Neutrophil (primary cell): ENCODE measurements around the gene PHC2.

Experiments
- H3K27ac ChIP-seq: fragments of 200-600 bp; sonication (generic); 2 replicates; pipeline ENCODE4 v1.5.1; 2016; ENCODE audit warnings: mild to moderate bottlenecking, moderate library complexity
- H3K27me3 ChIP-seq: fragments of 200-600 bp; sonication (generic); 2 replicates; pipeline ENCODE4 v1.6.0; 2016; ENCODE audit warnings: mild to moderate bottlenecking
- H3K36me3 ChIP-seq: fragments of 200-600 bp; sonication (generic); 2 replicates; pipeline ENCODE4 v1.5.1; 2017
- H3K4me1 ChIP-seq, 2 experiments: fragments of 200-600 bp in 1 of 2; sonication (generic) in 1 of 2; 1 replicate in 1 of 2; 2 replicates in 1 of 2; pipeline versions ENCODE4 v1.5.1 to v1.6.1; 2013 to 2016; ENCODE audit warnings: low read depth in 1 of 2, low read length in 1 of 2, mild to moderate bottlenecking in 1 of 2, moderate library complexity in 1 of 2; ENCODE audit not compliant: control insufficient read depth in 1 of 2, insufficient read depth in 1 of 2
- H3K4me3 ChIP-seq, 2 experiments: fragments of 200-600 bp in 1 of 2; sonication (generic) in 1 of 2; 1 replicate in 1 of 2; 2 replicates in 1 of 2; pipeline ENCODE4 v1.5.1; 2013 to 2016; ENCODE audit warnings: low read depth in 1 of 2, low read length in 1 of 2, mild to moderate bottlenecking in 1 of 2, moderate library complexity in 1 of 2
- H3K9me3 ChIP-seq: fragments of 200-600 bp; sonication (generic); 2 replicates; pipeline ENCODE4 v1.5.1; 2016
- CTCF ChIP-seq: fragments of 200-600 bp; sonication (generic); IDR thresholded peaks from 2 replicates; pipeline ENCODE4 v1.5.1; 2016; ENCODE audit warnings: antibody characterized with exemption

The PHC2 gene

DNA sequence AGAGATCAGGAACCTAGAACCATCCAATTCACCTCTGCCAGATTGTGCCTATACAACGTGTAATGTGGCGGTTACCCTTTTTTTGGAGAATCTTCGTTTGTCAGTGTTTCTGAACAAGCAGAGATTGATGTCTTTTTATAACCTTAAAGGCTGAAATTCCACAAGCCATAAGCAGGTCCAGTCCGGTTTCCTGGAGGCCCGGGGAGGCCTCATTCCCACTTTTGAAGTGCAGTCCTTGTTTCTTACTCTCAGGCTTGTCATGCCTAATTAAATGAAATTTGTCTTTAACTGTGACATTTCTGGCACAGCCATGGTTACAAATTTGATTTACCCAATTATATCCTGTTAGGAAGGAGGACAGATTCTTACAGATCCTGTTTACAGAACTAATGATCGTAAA is 146.8 kb downstream of the PHC2 start:
- no peaks in the 10 kb centered on the region for H3K9me3 ChIP-seq
- no peak for TF ChIP-seq CTCF
- no peaks in the 10 kb centered on the region for H3K27me3 ChIP-seq
- no peaks in the 10 kb centered on the region for H3K4me1 ChIP-seq
- H3K4me3 ChIP-seq, result no peak overlapping the region
- H3K27ac ChIP-seq, result no peak overlapping the region
- peaks cover 74% of the 10 kb centered on the region for H3K36me3 ChIP-seq

DNA sequence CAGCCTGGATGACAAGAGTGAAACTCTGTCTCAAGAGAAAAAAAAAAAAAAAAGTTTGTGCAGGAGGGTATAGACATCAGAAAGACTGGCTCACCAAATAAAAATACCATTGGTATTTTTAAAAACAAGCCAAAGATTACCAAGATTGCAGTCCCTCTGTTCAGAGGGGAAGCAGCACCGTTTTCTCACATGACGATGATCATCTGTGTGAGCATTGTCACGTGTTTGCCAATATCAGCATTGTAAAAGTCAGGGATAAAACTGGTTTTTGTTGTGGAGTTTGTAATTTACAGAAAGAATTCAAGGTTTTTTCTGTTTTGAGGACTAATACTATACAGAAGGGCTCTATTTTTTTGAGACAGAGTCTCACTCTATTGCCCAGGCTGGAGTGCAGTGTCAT is 148.1 kb downstream of the PHC2 start:
- TF ChIP-seq CTCF, result no peak
- Histone ChIP-seq H3K27ac (no peak overlapping the region), H3K4me1 (no peaks in the 10 kb centered on the region), H3K27me3 (no peaks in the 10 kb centered on the region), H3K4me3 (no peak overlapping the region), H3K36me3 (peaks cover 83% of the 10 kb centered on the region), H3K9me3 (no peaks in the 10 kb centered on the region)

DNA sequence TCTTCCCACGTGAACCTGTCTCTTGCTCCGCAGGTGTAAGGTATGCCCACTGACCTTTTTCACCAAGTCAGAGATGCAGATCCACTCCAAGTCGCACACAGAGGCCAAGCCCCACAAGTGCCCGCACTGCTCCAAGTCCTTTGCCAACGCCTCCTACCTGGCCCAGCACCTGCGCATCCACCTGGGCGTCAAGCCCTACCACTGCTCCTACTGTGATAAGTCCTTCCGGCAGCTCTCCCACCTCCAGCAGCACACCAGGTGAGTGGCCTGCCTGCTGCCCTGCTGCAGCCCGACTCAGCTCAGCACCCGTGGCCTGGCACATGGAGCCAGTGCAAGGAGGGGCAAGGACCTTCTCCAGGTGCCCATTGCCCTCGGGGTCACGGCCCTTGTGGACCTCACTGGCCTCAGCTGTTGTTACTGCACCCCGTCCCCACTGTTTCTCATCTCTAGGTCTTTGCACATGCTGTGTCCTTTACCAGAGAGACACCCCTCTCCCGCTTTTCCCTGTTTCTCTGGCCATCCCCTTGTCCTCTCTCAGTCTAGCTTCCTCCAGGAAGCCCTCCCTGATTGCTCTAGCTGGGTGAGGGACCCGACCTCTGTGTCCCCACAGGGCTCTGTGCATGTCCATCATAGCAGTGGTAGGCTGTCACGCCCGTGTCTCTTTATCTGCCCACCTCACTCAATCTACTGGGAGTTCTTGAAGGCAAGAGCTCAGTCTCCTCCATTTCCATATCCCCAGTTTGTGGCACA is 149.2 kb downstream of the PHC2 start:
- H3K27ac ChIP-seq, result no peak overlapping the region
- H3K4me3 ChIP-seq, result no peak overlapping the region
- H3K36me3 ChIP-seq, result peaks cover 83% of the 10 kb centered on the region
- H3K4me1 ChIP-seq, result no peaks in the 10 kb centered on the region
- no peak for TF ChIP-seq CTCF
- H3K9me3 ChIP-seq, result no peaks in the 10 kb centered on the region
- H3K27me3 ChIP-seq, result no peaks in the 10 kb centered on the region

GRCh38 chr1:33280091-33280661 is 150.7 kb downstream of the PHC2 start:
- Histone ChIP-seq H3K9me3 (no peaks in the 10 kb centered on the region), H3K27me3 (no peaks in the 10 kb centered on the region), H3K4me3 (no peak overlapping the region), H3K27ac (no peak overlapping the region), H3K36me3 (peaks cover 88% of the 10 kb centered on the region), H3K4me1 (no peaks in the 10 kb centered on the region)
- no peak for TF ChIP-seq CTCF

DNA sequence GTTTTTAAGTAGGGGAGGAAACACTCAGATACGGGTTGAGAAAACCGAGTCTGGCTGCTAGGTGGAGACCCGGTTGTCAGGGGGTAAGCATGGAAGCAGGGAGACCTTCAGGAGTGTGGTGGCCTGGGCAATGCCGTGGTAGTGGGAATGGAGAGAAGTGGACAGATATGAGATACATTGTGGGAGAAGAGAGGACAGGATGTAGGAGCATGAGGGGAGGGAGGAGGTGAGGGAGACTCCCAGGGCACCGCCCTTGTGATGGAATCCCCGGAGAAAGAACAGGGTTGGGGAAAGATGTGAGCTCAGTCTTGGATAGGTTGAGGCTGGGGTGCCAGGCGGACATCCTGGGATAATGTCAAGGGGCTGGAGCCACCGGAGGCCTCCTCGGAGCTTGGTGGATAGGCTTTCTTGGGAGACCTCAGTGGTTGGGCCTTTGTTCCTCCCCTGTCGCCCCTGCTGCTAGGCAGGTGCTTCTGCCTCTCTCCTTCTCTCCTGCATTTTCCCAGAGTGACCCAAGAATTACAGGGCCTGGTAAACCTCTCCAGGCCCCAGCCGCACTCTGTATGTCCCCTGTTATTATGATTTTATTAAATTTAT is 153.3 kb downstream of the PHC2 start:
- Histone ChIP-seq H3K27ac (no peak overlapping the region), H3K4me1 (no peaks in the 10 kb centered on the region), H3K36me3 (peaks cover 71% of the 10 kb centered on the region), H3K27me3 (no peaks in the 10 kb centered on the region), H3K9me3 (no peaks in the 10 kb centered on the region), H3K4me3 (no peak overlapping the region)
- TF ChIP-seq CTCF, result no peak
